Neutrophil (primary cell): ENCODE data around the gene SMG1.

Experiments
- H3K27ac ChIP-seq: fragments of 200-600 bp; sonication (generic); 2 replicates; pipeline ENCODE4 v1.5.1; 2016; ENCODE audit warnings: mild to moderate bottlenecking, moderate library complexity
- H3K27me3 ChIP-seq: fragments of 200-600 bp; sonication (generic); 2 replicates; pipeline ENCODE4 v1.6.0; 2016; ENCODE audit warnings: mild to moderate bottlenecking
- H3K36me3 ChIP-seq: fragments of 200-600 bp; sonication (generic); 2 replicates; pipeline ENCODE4 v1.5.1; 2017
- H3K4me1 ChIP-seq, 2 experiments: fragments of 200-600 bp in 1 of 2; sonication (generic) in 1 of 2; 1 replicate in 1 of 2; 2 replicates in 1 of 2; pipeline versions ENCODE4 v1.5.1 to v1.6.1; 2013 to 2016; ENCODE audit warnings: low read depth in 1 of 2, low read length in 1 of 2, mild to moderate bottlenecking in 1 of 2, moderate library complexity in 1 of 2; ENCODE audit not compliant: control insufficient read depth in 1 of 2, insufficient read depth in 1 of 2
- H3K4me3 ChIP-seq, 2 experiments: fragments of 200-600 bp in 1 of 2; sonication (generic) in 1 of 2; 1 replicate in 1 of 2; 2 replicates in 1 of 2; pipeline ENCODE4 v1.5.1; 2013 to 2016; ENCODE audit warnings: low read depth in 1 of 2, low read length in 1 of 2, mild to moderate bottlenecking in 1 of 2, moderate library complexity in 1 of 2
- H3K9me3 ChIP-seq: fragments of 200-600 bp; sonication (generic); 2 replicates; pipeline ENCODE4 v1.5.1; 2016
- TF ChIP-seq, protein P1 (sequence below): fragments of 200-600 bp; sonication (generic); IDR thresholded peaks from 2 replicates; pipeline ENCODE4 v1.5.1; 2016; ENCODE audit warnings: antibody characterized with exemption

The SMG1 gene

DNA sequence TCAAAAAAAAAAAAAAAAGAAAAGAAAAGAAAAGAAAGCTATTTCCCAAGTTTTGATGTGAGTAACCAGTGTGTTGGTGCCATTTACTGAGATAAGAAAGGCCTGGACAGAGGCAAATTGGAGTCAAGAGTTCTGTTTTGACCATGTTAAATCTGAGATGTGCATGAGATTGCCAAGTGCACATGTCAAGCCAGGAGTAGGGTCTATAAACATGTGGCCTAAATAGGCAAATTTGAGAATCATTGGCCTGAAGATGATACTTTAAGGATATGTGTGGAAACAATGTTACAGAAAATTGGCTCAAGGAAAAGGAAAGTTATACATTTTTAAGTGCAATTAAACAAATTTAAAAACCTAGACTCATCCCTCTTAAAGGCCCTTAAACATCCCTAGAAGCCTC lies 15.3 kb upstream of the SMG1 start:
- Histone ChIP-seq H3K27me3 (no peaks in the 10 kb centered on the region), H3K4me1 (peaks cover 8 to 16% of the 10 kb centered on the region in 2 experiments), H3K9me3 (no peaks in the 10 kb centered on the region), H3K36me3 (no peaks in the 10 kb centered on the region), H3K4me3 (no peak overlapping the region), H3K27ac (no peak overlapping the region)
- TF ChIP-seq, protein P1, sequence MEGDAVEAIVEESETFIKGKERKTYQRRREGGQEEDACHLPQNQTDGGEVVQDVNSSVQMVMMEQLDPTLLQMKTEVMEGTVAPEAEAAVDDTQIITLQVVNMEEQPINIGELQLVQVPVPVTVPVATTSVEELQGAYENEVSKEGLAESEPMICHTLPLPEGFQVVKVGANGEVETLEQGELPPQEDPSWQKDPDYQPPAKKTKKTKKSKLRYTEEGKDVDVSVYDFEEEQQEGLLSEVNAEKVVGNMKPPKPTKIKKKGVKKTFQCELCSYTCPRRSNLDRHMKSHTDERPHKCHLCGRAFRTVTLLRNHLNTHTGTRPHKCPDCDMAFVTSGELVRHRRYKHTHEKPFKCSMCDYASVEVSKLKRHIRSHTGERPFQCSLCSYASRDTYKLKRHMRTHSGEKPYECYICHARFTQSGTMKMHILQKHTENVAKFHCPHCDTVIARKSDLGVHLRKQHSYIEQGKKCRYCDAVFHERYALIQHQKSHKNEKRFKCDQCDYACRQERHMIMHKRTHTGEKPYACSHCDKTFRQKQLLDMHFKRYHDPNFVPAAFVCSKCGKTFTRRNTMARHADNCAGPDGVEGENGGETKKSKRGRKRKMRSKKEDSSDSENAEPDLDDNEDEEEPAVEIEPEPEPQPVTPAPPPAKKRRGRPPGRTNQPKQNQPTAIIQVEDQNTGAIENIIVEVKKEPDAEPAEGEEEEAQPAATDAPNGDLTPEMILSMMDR = no peak

- Histone ChIP-seq H3K27ac (no peak overlapping the region), H3K9me3 (no peaks in the 10 kb centered on the region), H3K36me3 (no peaks in the 10 kb centered on the region), H3K4me1 (peaks cover 4 to 6% of the 10 kb centered on the region in 2 experiments), H3K27me3 (no peaks in the 10 kb centered on the region), H3K4me3 (no peak overlapping the region)
- TF ChIP-seq, protein P1 = no peak
Measured at GRCh38 chr16:18938986-18939385, 12.8 kb upstream of the SMG1 start.

- Histone ChIP-seq H3K36me3 (no peaks in the 10 kb centered on the region), H3K4me3 (no peak overlapping the region), H3K4me1 (peaks cover 4 to 6% of the 10 kb centered on the region in 2 experiments), H3K27me3 (no peaks in the 10 kb centered on the region), H3K27ac (no peak overlapping the region), H3K9me3 (no peaks in the 10 kb centered on the region)
- TF ChIP-seq, protein P1 = no peak
Measured at GRCh38 chr16:18937390-18937789, 11.2 kb upstream of the SMG1 start.

DNA sequence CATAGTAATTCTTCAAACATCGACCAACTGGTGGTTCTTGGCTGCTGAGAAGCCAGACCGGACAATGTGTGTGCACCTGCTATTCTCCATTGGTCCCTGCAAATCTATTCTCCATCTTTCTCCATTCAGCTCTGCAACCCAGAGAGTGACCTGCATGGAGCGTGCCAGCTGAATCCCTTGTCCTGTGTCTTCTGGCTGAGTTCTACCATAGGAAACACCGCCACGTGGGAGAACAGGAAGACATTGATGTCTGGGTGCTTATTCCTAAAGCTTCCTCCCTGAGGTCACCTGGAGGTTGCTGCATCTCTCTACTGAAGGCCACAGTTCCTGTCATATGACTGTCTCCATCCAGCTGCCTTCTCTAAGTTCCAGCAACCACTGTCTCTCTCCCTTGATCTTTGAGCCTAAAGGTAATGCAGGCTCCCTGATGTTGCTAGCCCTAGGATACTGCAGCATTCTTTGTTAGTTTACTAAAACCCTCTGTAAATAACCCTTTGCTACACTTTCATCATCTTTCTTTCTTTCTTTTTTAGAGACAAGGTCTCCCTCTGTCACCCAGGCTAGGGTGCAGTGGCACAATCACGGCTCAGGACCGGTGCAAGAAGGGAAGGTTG lies 10.6 kb upstream of the SMG1 start:
- TF ChIP-seq, protein P1 = no peak
- peaks cover 4 to 6% of the 10 kb centered on the region in 2 experiments for H3K4me1 ChIP-seq

DNA sequence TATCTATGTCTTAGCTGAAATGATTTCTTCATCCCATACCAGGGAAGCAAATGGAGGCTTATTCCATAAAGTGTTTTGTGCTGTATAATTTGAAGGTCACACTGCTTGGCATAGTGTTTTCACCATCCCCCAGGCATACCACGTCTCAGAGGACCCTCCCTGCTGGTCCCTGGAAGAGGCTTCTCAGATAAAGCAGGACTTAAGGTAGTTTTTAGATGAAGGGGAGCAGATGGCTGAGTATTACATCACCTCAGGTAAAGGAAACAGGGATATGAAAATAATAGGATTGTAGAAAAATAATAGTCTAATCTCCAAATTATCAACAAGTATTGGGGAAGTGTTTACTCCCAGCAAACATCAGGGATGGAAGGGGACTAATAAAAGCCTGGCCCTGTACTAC lies 7.3 kb upstream of the SMG1 start:
- H3K9me3 ChIP-seq = no peaks in the 10 kb centered on the region
- H3K27ac ChIP-seq = no peak overlapping the region
- TF ChIP-seq, protein P1 = no peak
- peaks cover 4 to 6% of the 10 kb centered on the region in 2 experiments for H3K4me1 ChIP-seq
- no peak overlapping the region for H3K4me3 ChIP-seq
- H3K36me3 ChIP-seq = no peaks in the 10 kb centered on the region
- no peaks in the 10 kb centered on the region for H3K27me3 ChIP-seq

More for the DNA sequence above, 10.6 kb upstream of the SMG1 start:
- H3K27me3 ChIP-seq = no peaks in the 10 kb centered on the region
- H3K36me3 ChIP-seq = no peaks in the 10 kb centered on the region
- no peak overlapping the region for H3K4me3 ChIP-seq
- no peaks in the 10 kb centered on the region for H3K9me3 ChIP-seq
- no peak overlapping the region for H3K27ac ChIP-seq
